ENCODE results near the gene SCRT2. TPM values are rescaled to one million over a fixed set of nuclear protein-coding genes. Genes with fewer than 3 reads are reported as not detected.

Gene SCRT2
- total and polyA plus RNA-seq, 2 of the 8 experiments (the other 6 are each of a cell fraction or from before 2014, with no cell fraction given) = 0.12 to 0.34 TPM

DNA sequence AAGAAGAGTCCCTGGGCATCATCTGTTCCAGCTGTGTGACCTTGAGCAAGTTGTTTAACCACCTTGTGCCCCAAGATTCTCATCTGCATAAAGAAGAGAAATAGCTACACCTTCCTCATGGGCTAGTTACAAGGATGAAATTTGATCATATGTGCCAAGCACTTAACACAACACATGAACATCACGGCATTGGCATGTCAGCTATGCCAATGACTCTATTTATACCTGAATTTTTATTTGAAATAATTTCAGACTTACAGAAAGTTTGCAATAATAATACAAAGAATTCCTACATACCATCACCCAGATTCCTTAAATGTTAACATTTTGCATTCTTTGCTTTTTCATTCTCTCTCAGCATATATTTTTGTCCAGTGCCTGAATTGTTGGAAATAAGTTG lies 44.5 kb downstream of the SCRT2 start (continued):
- TF ChIP-seq CBX5 (IDR thresholded peaks at IDR 0.05; ENCODE audit: low read depth, low read length) (no peak), SUZ12 (IDR thresholded peaks at IDR 0.05; ENCODE audit: low read length) (no peak), BRCA1 (IDR thresholded peaks at IDR 0.05; ENCODE audit: low read depth, low read length) (no peak), POLR2A (IDR thresholded peaks at IDR 0.05; ENCODE audit: control extremely low read depth in 1 of 2, low read depth in 2 of 2, low read length in 2 of 2) (no peak), GABPA (IDR thresholded peaks at IDR 0.05; ENCODE audit: borderline replicate concordance, insufficient read depth, low read length) (no peak), TEAD4 (IDR thresholded peaks at IDR 0.05; ENCODE audit: low read depth, low read length) (no peak)
